SK-N-SH (cell line): ENCODE data around the gene WFDC12. TPM values are rescaled to one million over a fixed set of nuclear protein-coding genes. Genes with fewer than 3 reads are reported as not detected.

Experiments
- CTCF ChIA-PET: fragments of 300-600, 350-600 bp; formaldehyde crosslinking; extraction: SDS; loops from one replicate; lab custom pipeline; 2021; lab: Yijun Ruan, JAX
- POLR2A ChIA-PET: fragments of 350-600 bp; sonication (Branson Sonifier 250); formaldehyde crosslinking; extraction: SDS; loops from one replicate; lab custom pipeline; 2020; ENCODE audit warnings: antibody characterized with exemption, inconsistent platforms; lab: Yijun Ruan, JAX
- DNase-seq: peaks from one replicate; pipeline ENCODE4 v3.0.0; 2012
- H2AFZ ChIP-seq: fragments of 200-600 bp; sonication (generic); 2 replicates; pipeline ENCODE4 v1.8.1; 2016; ENCODE audit warnings: antibody characterized with exemption, mild to moderate bottlenecking, low read depth
- H3F3A ChIP-seq: fragments of 200-600 bp; sonication (generic); replicated peaks from 2 replicates; pipeline ENCODE3; 2016; ENCODE audit warnings: antibody characterized with exemption, mild to moderate bottlenecking; ENCODE audit not compliant: insufficient read depth
- H3K27ac ChIP-seq, 2 experiments: fragments of 200-500 bp in 1 of 2; fragments of 200-600 bp in 1 of 2; sonication (Bioruptor generic) in 1 of 2; sonication (generic), shearing (Covaris generic) in 1 of 2; 2 replicates each; pipeline versions ENCODE4 v1.5.1 to v1.6.1; 2014 to 2016; ENCODE audit warnings: low read depth in 2 of 2, inconsistent platforms in 1 of 2, low read length in 1 of 2, mild to moderate bottlenecking in 1 of 2, mixed read lengths in 1 of 2
- H3K27me3 ChIP-seq: fragments of 200-600 bp; sonication (generic), shearing (Covaris generic); 2 replicates; pipeline ENCODE4 v1.6.1; 2016; ENCODE audit warnings: mixed run types; ENCODE audit not compliant: insufficient read depth
- H3K36me3 ChIP-seq, 2 experiments: fragments of 200-500 bp in 1 of 2; fragments of 200-600 bp in 1 of 2; sonication (Bioruptor generic) in 1 of 2; sonication (generic) in 1 of 2; replicated peaks in 1 of 2; 2 replicates each; pipeline versions ENCODE3 to v1.5.1; 2014 to 2016; ENCODE audit warnings: low read length in 1 of 2, mild to moderate bottlenecking in 1 of 2; ENCODE audit not compliant: insufficient read depth in 2 of 2, control insufficient read depth in 1 of 2
- H3K4me1 ChIP-seq, 2 experiments: fragments of 200-500 bp in 1 of 2; fragments of 200-600 bp in 1 of 2; sonication (Bioruptor generic) in 1 of 2; sonication (generic), shearing (Covaris generic) in 1 of 2; 2 replicates each; pipeline versions ENCODE4 v1.5.1 to v1.6.1; 2014 to 2016; ENCODE audit warnings: low read depth in 1 of 2, low read length in 1 of 2, mixed run types in 1 of 2; ENCODE audit not compliant: insufficient read depth in 2 of 2, control insufficient read depth in 1 of 2
- H3K4me2 ChIP-seq: fragments of 200-600 bp; sonication (generic), shearing (Covaris generic); 2 replicates; pipeline ENCODE4 v1.6.1; 2017; ENCODE audit warnings: mixed run types
- H3K4me3 ChIP-seq, 2 experiments: fragments of 200-500 bp in 1 of 2; fragments of 200-600 bp in 1 of 2; sonication (Bioruptor generic) in 1 of 2; sonication (generic), shearing (Covaris generic) in 1 of 2; 2 replicates each; pipeline versions ENCODE4 v1.5.1 to v1.8.1; 2014 to 2016; ENCODE audit warnings: low read depth in 2 of 2, inconsistent platforms in 1 of 2, low read length in 1 of 2, mild to moderate bottlenecking in 1 of 2, mixed read lengths in 1 of 2, moderate library complexity in 1 of 2
- H3K79me2 ChIP-seq: fragments of 200-600 bp; sonication (generic); 2 replicates; pipeline ENCODE4 v1.8.1; 2017; ENCODE audit warnings: mild to moderate bottlenecking; ENCODE audit not compliant: insufficient read depth
- H3K9ac ChIP-seq: fragments of 200-600 bp; sonication (generic); 2 replicates; pipeline ENCODE4 v1.6.1; 2017; ENCODE audit warnings: mixed run types
- H3K9me2 ChIP-seq: fragments of 200-600 bp; sonication (generic); 2 replicates; pipeline ENCODE4 v1.6.1; 2017; ENCODE audit warnings: mixed run types
- H3K9me3 ChIP-seq: fragments of 200-600 bp; sonication (generic); 2 replicates; pipeline ENCODE4 v1.6.1; 2017; ENCODE audit warnings: mixed run types, mild to moderate bottlenecking, moderate library complexity
- H4K20me1 ChIP-seq: fragments of 200-600 bp; sonication (generic); 2 replicates; pipeline ENCODE4 v1.6.1; 2017; ENCODE audit warnings: mild to moderate bottlenecking, mixed run types; ENCODE audit not compliant: insufficient read depth
- CHD2 ChIP-seq: fragments of 150-350 bp; IDR thresholded peaks from 2 replicates; pipeline ENCODE4 v1.6.1; 2018; ENCODE audit warnings: low read length; ENCODE audit not compliant: partially characterized antibody
- FOXJ3 ChIP-seq: sonication (generic); formaldehyde crosslinking; IDR thresholded peaks from 2 replicates; pipeline ENCODE4 v1.5.1; 2020; ENCODE audit warnings: mild to moderate bottlenecking, missing genetic modification reagents
- GABPA ChIP-seq: IDR thresholded peaks from 2 replicates; pipeline ENCODE4 v1.4.0; 2012; ENCODE audit warnings: low read depth, mild to moderate bottlenecking
- GATA2 ChIP-seq: sonication (generic); formaldehyde crosslinking; IDR thresholded peaks from 2 replicates; pipeline ENCODE4 v1.5.0; 2020; ENCODE audit warnings: mild to moderate bottlenecking, missing genetic modification reagents
- MEF2A ChIP-seq: IDR thresholded peaks from 2 replicates; pipeline ENCODE4 v1.4.0; 2012; ENCODE audit warnings: low read depth, borderline replicate concordance
- POLR2AphosphoS5 ChIP-seq: IDR thresholded peaks from 2 replicates; pipeline ENCODE4 v1.6.1; 2012; ENCODE audit warnings: low read depth, low read length
- RFX5 ChIP-seq: IDR thresholded peaks from 2 replicates; pipeline ENCODE4 v1.6.1; 2012; ENCODE audit warnings: mild to moderate bottlenecking, improper control_type of control experiment, low read length
- SMC3 ChIP-seq: IDR thresholded peaks from 2 replicates; pipeline ENCODE4 v1.6.1; 2012; ENCODE audit warnings: low read depth, low read length, improper control_type of control experiment
- TAF1 ChIP-seq: IDR thresholded peaks from 2 replicates; pipeline ENCODE4 v1.6.1; 2012; ENCODE audit warnings: low read depth, mild to moderate bottlenecking, low read length, moderate library complexity, borderline replicate concordance
- TCF12 ChIP-seq: IDR thresholded peaks from 2 replicates; pipeline ENCODE4 v1.4.0; 2012
- YY1 ChIP-seq: IDR thresholded peaks from 2 replicates; pipeline ENCODE4 v1.4.0; 2012; ENCODE audit warnings: low read depth, mild to moderate bottlenecking
- WGBS: methylation state at CpG from one replicate; pipeline ENCODE4 v1.1.6; 2017; ENCODE audit warnings: low lambda C conversion rate; 5-methylcytosine and 5-hydroxymethylcytosine counted together
- polyA plus RNA-seq, 3 experiments: library from polyadenylated mRNA; depleted of rRNA; stranded (reverse); fragments of >200 nt; gene quantifications; 2 replicates each; pipeline ENCODE4 v1.2.3, GENCODE V29; 2012
- TF ChIP-seq, protein P1 (sequence below): IDR thresholded peaks from 2 replicates; pipeline ENCODE4 v1.6.1; 2012; ENCODE audit warnings: mild to moderate bottlenecking, low read depth, low read length, moderate library complexity
- TF ChIP-seq, protein P2 (sequence below): fragments of 150-350 bp; IDR thresholded peaks from 2 replicates; pipeline ENCODE4 v1.6.1; 2016; ENCODE audit warnings: mild to moderate bottlenecking, low read depth, low read length
- TF ChIP-seq, protein P3 (sequence below): IDR thresholded peaks from 2 replicates; pipeline ENCODE4 v1.4.0; 2012; ENCODE audit warnings: low read depth, borderline replicate concordance
- TF ChIP-seq, protein P4 (sequence below): IDR thresholded peaks from 2 replicates; pipeline ENCODE4 v1.4.0; 2012; ENCODE audit warnings: low read depth
- TF ChIP-seq, protein P5 (sequence below): fragments of 200-600 bp; sonication (generic); IDR thresholded peaks from 2 replicates; pipeline ENCODE4 v1.6.1; 2017; ENCODE audit warnings: antibody characterized with exemption, mild to moderate bottlenecking, moderate library complexity

Gene WFDC12
- polyA plus RNA-seq, 1 of the 3 experiments (the other 2 are of a cell fraction), result not detected

DNA sequence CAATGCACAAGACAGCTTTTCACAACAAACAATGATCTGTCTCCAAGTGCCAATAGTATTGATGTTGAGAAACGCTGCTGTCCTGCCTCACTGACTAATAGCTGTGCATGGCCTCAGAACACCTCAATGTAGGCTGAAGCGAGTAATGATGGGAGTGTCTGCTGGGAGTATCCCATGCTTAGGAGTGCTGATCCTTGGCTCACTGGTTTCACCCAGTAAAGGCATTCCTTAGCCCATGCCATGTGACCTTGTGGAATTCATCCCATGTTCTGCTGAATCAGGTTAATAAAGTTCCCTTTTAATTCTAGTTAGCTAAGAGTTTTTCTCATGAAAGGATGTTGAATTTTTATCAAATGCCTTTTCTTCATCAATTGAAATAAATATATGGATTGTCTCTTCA lies 3.8 kb upstream of the WFDC12 start:
- POLR2A ChIA-PET, result no interaction called here
- 33% methylated on average over 1 of the region's 2 CpGs for WGBS
- no peaks in the 10 kb centered on the region for H3F3A ChIP-seq
- no peaks in the 10 kb centered on the region for H3K4me1 ChIP-seq
- no peaks in the 10 kb centered on the region for H3K9me2 ChIP-seq
- no peak for DNase-seq
- CTCF ChIA-PET, result interaction anchor here (1.9 to 3.0 kb wide), 2 partner anchors 16 to 33 kb away, joined by 4 to 15 read pairs; no protein-coding TSS in a partner anchor
- H3K9me3 ChIP-seq, result no peaks in the 10 kb centered on the region
- no peak overlapping the region for H3K4me2 ChIP-seq
- no peak overlapping the region for H3K9ac ChIP-seq
- H3K79me2 ChIP-seq, result no peaks in the 10 kb centered on the region
- no peaks in the 10 kb centered on the region for H4K20me1 ChIP-seq
- no peak overlapping the region for H3K4me3 ChIP-seq
- TF ChIP-seq, protein P1, sequence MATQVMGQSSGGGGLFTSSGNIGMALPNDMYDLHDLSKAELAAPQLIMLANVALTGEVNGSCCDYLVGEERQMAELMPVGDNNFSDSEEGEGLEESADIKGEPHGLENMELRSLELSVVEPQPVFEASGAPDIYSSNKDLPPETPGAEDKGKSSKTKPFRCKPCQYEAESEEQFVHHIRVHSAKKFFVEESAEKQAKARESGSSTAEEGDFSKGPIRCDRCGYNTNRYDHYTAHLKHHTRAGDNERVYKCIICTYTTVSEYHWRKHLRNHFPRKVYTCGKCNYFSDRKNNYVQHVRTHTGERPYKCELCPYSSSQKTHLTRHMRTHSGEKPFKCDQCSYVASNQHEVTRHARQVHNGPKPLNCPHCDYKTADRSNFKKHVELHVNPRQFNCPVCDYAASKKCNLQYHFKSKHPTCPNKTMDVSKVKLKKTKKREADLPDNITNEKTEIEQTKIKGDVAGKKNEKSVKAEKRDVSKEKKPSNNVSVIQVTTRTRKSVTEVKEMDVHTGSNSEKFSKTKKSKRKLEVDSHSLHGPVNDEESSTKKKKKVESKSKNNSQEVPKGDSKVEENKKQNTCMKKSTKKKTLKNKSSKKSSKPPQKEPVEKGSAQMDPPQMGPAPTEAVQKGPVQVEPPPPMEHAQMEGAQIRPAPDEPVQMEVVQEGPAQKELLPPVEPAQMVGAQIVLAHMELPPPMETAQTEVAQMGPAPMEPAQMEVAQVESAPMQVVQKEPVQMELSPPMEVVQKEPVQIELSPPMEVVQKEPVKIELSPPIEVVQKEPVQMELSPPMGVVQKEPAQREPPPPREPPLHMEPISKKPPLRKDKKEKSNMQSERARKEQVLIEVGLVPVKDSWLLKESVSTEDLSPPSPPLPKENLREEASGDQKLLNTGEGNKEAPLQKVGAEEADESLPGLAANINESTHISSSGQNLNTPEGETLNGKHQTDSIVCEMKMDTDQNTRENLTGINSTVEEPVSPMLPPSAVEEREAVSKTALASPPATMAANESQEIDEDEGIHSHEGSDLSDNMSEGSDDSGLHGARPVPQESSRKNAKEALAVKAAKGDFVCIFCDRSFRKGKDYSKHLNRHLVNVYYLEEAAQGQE, result no peak
- TF ChIP-seq, protein P2, sequence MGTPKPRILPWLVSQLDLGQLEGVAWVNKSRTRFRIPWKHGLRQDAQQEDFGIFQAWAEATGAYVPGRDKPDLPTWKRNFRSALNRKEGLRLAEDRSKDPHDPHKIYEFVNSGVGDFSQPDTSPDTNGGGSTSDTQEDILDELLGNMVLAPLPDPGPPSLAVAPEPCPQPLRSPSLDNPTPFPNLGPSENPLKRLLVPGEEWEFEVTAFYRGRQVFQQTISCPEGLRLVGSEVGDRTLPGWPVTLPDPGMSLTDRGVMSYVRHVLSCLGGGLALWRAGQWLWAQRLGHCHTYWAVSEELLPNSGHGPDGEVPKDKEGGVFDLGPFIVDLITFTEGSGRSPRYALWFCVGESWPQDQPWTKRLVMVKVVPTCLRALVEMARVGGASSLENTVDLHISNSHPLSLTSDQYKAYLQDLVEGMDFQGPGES, result no peak
- TF ChIP-seq YY1 (no peak), POLR2AphosphoS5 (no peak), SMC3 (no peak), MEF2A (no peak), GATA2 (CRISPR knock-in tag) (no peak)
- TF ChIP-seq, protein P3, sequence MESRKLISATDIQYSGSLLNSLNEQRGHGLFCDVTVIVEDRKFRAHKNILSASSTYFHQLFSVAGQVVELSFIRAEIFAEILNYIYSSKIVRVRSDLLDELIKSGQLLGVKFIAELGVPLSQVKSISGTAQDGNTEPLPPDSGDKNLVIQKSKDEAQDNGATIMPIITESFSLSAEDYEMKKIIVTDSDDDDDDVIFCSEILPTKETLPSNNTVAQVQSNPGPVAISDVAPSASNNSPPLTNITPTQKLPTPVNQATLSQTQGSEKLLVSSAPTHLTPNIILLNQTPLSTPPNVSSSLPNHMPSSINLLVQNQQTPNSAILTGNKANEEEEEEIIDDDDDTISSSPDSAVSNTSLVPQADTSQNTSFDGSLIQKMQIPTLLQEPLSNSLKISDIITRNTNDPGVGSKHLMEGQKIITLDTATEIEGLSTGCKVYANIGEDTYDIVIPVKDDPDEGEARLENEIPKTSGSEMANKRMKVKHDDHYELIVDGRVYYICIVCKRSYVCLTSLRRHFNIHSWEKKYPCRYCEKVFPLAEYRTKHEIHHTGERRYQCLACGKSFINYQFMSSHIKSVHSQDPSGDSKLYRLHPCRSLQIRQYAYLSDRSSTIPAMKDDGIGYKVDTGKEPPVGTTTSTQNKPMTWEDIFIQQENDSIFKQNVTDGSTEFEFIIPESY, result no peak
- H3K27me3 ChIP-seq, result peaks cover 13% of the 10 kb centered on the region; the same call in 1 of the 2 replicates
- no peaks in the 10 kb centered on the region for H3K36me3 ChIP-seq
- no peak overlapping the region for H2AFZ ChIP-seq
- no peak overlapping the region for H3K27ac ChIP-seq

DNA sequence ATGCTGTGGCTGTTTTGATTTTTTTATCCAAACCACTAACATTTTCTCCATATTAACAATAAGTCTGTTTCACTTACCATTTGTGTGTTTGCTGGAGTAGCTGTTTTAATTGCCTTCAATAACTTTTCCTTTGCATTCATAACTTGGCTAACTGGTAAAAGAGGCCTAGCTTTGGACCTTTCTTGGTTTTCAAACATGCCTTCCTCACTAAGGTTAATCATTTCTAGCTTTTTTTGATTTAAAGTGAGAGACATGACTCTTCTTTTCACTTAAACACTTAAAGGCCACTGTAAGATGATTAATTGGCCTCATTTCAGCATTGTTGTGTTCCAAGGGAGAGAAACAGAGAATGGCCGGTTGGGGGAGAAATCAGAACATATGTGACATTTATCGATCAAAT lies 2.9 kb downstream of the WFDC12 start:
- ChIA-PET POLR2A (no interaction called here), CTCF (interaction anchor here (1.1 to 1.5 kb wide), 2 partner anchors 8 to 170 kb away, joined by 3 to 4 read pairs; no protein-coding TSS in a partner anchor)
- Histone ChIP-seq H3K9me3 (no peaks in the 10 kb centered on the region), H3K4me2 (no peak overlapping the region), H2AFZ (no peak overlapping the region), H3K79me2 (no peaks in the 10 kb centered on the region), H3K27ac (no peak overlapping the region), H3K36me3 (no peaks in the 10 kb centered on the region), H3K4me3 (no peak overlapping the region), H3K9me2 (no peaks in the 10 kb centered on the region), H3K4me1 (no peaks in the 10 kb centered on the region), H3K27me3 (peaks cover 8% of the 10 kb centered on the region; the same call in 1 of the 2 replicates), H3K9ac (no peak overlapping the region), H3F3A (no peaks in the 10 kb centered on the region), H4K20me1 (no peaks in the 10 kb centered on the region)
- WGBS, result 23% methylated on average over 2 of the region's 2 CpGs
- DNase-seq, result no peak
- TF ChIP-seq SMC3, result no peak
- TF ChIP-seq CHD2, result no peak
- TF ChIP-seq TCF12, result no peak
- TF ChIP-seq, protein P4, sequence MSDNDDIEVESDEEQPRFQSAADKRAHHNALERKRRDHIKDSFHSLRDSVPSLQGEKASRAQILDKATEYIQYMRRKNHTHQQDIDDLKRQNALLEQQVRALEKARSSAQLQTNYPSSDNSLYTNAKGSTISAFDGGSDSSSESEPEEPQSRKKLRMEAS, result no peak
- TF ChIP-seq MEF2A, result no peak
- TF ChIP-seq TAF1, result no peak
- no peak for TF ChIP-seq RFX5
- TF ChIP-seq FOXJ3 (CRISPR knock-in tag), result no peak
- TF ChIP-seq, protein P3, result no peak
- TF ChIP-seq, protein P5, sequence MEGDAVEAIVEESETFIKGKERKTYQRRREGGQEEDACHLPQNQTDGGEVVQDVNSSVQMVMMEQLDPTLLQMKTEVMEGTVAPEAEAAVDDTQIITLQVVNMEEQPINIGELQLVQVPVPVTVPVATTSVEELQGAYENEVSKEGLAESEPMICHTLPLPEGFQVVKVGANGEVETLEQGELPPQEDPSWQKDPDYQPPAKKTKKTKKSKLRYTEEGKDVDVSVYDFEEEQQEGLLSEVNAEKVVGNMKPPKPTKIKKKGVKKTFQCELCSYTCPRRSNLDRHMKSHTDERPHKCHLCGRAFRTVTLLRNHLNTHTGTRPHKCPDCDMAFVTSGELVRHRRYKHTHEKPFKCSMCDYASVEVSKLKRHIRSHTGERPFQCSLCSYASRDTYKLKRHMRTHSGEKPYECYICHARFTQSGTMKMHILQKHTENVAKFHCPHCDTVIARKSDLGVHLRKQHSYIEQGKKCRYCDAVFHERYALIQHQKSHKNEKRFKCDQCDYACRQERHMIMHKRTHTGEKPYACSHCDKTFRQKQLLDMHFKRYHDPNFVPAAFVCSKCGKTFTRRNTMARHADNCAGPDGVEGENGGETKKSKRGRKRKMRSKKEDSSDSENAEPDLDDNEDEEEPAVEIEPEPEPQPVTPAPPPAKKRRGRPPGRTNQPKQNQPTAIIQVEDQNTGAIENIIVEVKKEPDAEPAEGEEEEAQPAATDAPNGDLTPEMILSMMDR, result no peak
- no peak for TF ChIP-seq GABPA
